Activated T-helper 1 cell treated with anti-CD3 and anti-CD28 coated beads, Interleukin-12 subunit alpha, Interleukin-12 subunit beta, Interleukin-2, Interleukin-4 antibody, amounts not matched to agents 30 ng/mL and 10 ng/mL and 1 ng/mL, durations not matched to agents 14 hours and 24 hours and 36 hours (primary cell): ENCODE data around the gene MTARC2. TPM values are rescaled to one million over a fixed set of nuclear protein-coding genes. Genes with fewer than 3 reads are reported as not detected.

Source experiments
- DNase-seq: peaks from one replicate; pipeline ENCODE4 v3.0.0; 2021; ENCODE audit warnings: low spot score
- H3K27ac Mint-ChIP-seq: one replicate; pipeline ENCODE4 v1.8.0; 2021; ENCODE audit warnings: mild to moderate bottlenecking, mixed read lengths
- H3K27me3 Mint-ChIP-seq: one replicate; pipeline ENCODE4 v1.8.0; 2022; ENCODE audit warnings: mild to moderate bottlenecking, moderate library complexity, mixed read lengths; ENCODE audit not compliant: insufficient read depth
- H3K36me3 Mint-ChIP-seq: one replicate; pipeline ENCODE4 v1.8.0; 2021; ENCODE audit warnings: low read depth, mixed read lengths
- H3K4me1 Mint-ChIP-seq: one replicate; pipeline ENCODE4 v1.8.0; 2021; ENCODE audit warnings: low read depth, mixed read lengths
- H3K4me3 Mint-ChIP-seq: one replicate; pipeline ENCODE4 v1.8.0; 2021; ENCODE audit warnings: mild to moderate bottlenecking, moderate library complexity, mixed read lengths
- H3K9me3 Mint-ChIP-seq: one replicate; pipeline ENCODE4 v1.8.0; 2021; ENCODE audit warnings: mixed read lengths
- intact Hi-C: fragments of 100-400 bp; cut with micrococcal nuclease; formaldehyde crosslinking; loops from one replicate; pipeline ENCODE4 v1.15.1; 2024
- total RNA-seq: library from RNA; stranded (reverse); gene quantifications from 2 replicates; pipeline ENCODE4 v1.2.3, GENCODE V29; 2022

MTARC2 gene
- total RNA-seq, 1 donor from 2014 or later: not detected

DNA sequence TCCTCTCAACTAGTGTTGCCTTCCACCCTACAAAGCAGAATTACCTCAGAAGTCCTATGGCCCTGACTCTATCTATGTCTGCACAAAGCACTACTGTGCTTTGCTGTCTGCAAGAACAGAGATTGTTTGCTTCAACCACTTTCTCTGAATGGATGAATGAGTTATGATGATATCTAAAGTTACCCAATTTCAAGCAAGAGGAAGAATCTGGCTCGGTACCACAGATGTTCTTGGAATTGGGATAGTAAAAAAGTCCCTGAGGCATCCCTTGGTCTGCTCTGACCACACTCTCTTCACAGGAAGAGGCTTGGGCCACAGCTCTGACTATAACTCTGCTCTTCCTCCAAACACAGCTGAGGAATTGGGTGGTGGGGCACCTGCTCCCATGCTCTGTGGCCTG lies 69.8 kb downstream of the MTARC2 start:
- Mint-ChIP-seq H3K9me3 (no peaks in the 10 kb centered on the region), H3K4me3 (no peak overlapping the region), H3K36me3 (no peaks in the 10 kb centered on the region), H3K27me3 (peaks cover 3% of the 10 kb centered on the region), H3K27ac (no peak overlapping the region), H3K4me1 (no peaks in the 10 kb centered on the region)
- no peak for DNase-seq
- intact Hi-C loops: no loop called here

DNA sequence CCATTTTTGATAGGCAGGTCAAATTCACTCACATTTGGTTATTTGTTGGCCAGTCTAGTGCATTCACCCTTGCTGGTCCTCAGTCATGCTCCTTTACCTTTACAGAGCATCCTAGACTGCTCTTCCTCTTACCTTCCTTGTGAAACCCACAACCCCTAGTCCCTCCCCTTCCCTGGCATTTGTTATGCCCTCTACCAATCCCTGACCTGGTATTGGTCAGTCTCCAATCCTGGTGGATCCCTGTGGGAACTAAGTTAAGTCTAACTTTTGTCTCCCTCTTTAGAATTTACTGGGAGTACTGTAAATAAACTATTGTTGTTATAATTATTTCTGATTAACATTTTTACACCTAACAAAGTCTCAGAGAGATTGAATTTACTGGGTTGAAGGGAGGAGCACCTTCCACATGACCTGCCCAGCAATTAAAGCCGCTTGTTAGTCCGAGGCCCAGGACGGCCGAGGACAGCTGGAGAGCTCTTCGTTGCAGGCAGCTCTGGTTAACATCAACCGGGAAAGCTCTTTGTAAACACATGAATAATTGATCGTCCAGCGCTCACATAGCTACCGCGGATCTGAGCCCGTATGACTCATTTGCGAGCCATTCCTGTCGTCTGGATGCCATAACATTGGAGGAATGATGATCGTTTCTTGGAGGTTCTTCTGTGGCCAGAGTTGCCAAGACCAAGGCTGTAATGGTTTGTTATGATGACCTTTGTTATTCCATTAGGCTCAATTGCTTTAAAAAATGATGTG lies 70.5 kb downstream of the MTARC2 start:
- H3K27me3 Mint-ChIP-seq: peaks cover 3% of the 10 kb centered on the region
- H3K36me3 Mint-ChIP-seq: no peaks in the 10 kb centered on the region
- H3K9me3 Mint-ChIP-seq: no peaks in the 10 kb centered on the region
- no peak overlapping the region for H3K27ac Mint-ChIP-seq
- no peak overlapping the region for H3K4me3 Mint-ChIP-seq
- no peak for DNase-seq
- intact Hi-C loops: no loop called here
- no peaks in the 10 kb centered on the region for H3K4me1 Mint-ChIP-seq

DNA sequence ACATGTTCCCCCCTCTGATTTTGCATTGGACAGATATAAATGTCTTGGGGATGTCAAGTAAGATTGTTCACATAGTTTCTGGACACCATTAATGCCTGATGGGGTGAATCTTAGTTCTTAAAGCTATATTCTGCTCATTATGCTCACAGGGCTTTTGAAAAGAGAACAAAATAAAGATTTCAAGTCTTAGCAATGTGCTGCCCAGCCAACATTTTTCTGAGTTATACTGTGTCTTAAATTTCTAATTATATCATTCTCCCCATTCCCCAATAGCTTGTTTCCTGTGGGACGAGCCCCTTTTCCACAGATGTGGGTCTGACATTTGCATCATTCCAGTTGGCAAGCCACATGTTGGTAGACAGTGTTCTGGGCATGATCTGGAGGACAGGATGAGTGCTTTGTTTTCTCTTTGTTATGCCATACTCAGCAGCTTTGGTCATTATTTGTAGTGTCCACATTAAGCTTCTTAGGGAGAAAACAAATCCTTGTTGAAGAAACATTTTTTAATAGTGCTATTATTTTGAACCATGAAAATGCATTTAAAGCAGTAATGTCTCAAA lies 71.4 kb downstream of the MTARC2 start:
- H3K36me3 Mint-ChIP-seq: no peaks in the 10 kb centered on the region
- no peak for DNase-seq
- no peak overlapping the region for H3K4me3 Mint-ChIP-seq
- H3K9me3 Mint-ChIP-seq: no peaks in the 10 kb centered on the region
- no peak overlapping the region for H3K27ac Mint-ChIP-seq
- intact Hi-C loops: no loop called here
- H3K4me1 Mint-ChIP-seq: no peaks in the 10 kb centered on the region
- H3K27me3 Mint-ChIP-seq: peaks cover 3% of the 10 kb centered on the region

DNA sequence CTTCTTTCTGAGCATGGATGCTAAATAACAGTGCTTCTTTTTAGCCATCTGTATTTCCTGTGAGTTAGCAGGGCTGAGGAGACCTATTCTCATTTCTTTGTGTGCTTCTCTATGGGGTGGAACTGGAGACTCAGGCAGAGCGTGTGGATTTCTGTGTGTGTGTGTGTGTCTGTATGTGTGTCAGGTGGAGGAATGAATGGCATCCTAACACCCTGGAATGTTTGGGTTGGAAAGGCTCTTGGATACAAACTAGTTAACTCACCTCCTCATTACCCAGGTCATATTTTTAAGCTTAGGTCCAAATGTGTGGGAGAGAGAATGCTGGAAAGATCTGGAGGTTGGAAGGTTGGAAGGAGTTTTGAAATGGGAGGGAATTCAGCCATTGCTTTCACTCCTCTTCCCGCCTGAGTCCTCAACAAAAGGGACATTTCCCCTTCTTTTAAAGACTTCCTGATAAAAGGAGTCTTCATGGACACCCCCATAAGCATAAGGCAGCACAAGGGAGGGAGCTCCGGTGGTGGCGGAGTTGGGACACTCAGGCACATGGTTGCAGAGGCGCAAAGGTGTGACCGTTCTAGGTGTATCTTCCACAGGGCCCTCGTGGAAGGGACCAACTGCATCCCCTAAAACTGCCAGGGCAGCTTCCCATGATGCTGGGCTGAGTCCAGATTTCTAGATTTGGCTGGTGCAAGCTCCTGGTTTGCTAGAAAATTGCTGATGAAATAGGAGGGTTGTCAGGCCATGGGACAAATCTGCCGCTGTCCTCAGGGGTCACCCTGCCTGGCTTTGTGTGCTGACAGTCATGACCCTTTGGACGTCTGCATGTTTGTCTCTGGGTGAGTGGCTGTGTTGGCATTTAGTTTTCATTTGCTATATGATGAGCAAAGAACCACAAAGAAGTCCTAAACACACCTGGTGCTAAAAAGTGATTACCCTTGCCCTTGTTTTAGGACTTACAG lies 76.2 kb downstream of the MTARC2 start:
- no peak overlapping the region for H3K4me3 Mint-ChIP-seq
- intact Hi-C loops: no loop called here
- no peaks in the 10 kb centered on the region for H3K36me3 Mint-ChIP-seq
- H3K27ac Mint-ChIP-seq: no peak overlapping the region
- no peaks in the 10 kb centered on the region for H3K4me1 Mint-ChIP-seq
- peaks cover 4% of the 10 kb centered on the region for H3K27me3 Mint-ChIP-seq
- no peak for DNase-seq
- H3K9me3 Mint-ChIP-seq: no peaks in the 10 kb centered on the region

DNA sequence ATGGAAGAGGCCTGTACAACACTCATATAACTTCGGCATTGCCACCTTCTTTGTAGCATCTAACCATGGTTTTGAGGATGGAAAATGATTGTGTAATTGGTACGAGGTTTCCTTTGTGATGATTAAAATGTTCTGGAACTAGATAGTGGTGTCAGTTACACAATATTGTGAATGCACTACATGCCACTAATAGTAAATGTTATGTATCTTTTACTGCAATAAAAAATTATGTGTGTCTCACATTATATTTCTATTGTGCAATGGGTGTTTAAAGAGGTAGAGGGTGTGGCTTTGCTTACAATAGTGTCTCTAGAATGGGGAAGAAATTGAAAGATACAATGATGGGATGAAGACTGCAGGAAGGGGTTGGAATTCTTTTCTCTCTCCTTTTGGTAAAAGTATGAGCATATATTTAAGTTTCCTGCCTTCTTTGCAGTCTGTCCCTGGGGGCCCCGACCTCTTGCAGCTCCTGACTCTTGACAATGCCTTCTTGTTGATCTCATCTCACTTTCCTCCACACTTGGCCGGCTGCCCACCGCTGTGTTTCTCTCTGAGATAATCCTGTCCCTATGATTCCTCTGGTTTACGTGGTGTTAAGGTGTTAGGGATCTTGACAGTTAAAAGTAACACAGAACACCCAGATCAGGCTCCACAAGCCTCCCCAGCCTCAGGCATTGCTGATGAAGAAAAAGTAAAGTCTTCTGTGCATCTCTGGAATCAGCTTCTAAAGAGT lies 77.9 kb downstream of the MTARC2 start:
- H3K27me3 Mint-ChIP-seq: peaks cover 2% of the 10 kb centered on the region

GRCh38 chr1:220826729-220827128 lies 78.6 kb downstream of the MTARC2 start:
- Mint-ChIP-seq H3K36me3 (no peaks in the 10 kb centered on the region), H3K27me3 (peaks cover 2% of the 10 kb centered on the region), H3K4me3 (no peak overlapping the region), H3K9me3 (no peaks in the 10 kb centered on the region), H3K27ac (no peak overlapping the region), H3K4me1 (no peaks in the 10 kb centered on the region)
- DNase-seq: no peak
- intact Hi-C loops: no loop called here

More for the DNA sequence above, 77.9 kb downstream of the MTARC2 start:
- Mint-ChIP-seq H3K36me3 (no peaks in the 10 kb centered on the region), H3K27ac (no peak overlapping the region), H3K4me3 (no peak overlapping the region), H3K4me1 (no peaks in the 10 kb centered on the region), H3K9me3 (no peaks in the 10 kb centered on the region)
- no peak for DNase-seq
- intact Hi-C loops: no loop called here

DNA sequence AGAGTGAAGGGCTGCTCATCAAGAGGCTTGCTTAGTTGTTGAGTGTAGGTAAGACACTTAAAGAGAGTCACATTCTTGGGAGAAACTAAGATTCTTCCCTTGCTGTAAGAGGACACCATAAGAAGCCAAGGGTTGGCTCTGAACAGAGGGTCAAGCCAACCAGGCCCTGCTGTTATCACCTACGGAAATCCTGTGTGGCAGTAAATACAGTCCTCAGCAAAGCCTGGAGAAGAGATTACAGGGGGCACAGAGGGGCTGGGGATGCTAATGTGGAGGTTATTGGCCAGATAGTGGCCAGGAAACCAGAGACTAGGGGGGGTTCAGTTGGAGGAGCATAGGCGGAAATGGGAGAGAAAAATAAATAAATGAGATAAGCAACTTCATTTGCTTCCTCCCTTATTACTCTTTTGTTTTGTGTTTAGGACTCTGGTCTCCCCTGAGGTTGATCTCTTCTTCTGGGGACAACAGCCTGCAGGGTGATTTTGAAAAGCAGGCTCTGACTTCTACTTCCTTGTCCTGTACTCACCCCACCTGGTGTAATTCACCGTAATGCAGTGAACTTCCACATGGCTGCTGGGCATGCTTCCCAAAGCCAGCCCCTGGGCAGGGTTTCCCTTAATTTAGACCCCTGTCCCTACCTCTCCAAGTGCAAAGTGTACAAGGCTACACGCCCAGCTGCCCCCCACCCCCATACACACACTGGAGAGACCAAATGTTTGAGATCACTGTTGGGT lies 79.5 kb downstream of the MTARC2 start:
- Mint-ChIP-seq H3K9me3 (no peaks in the 10 kb centered on the region), H3K4me1 (no peaks in the 10 kb centered on the region), H3K36me3 (no peaks in the 10 kb centered on the region), H3K27ac (no peak overlapping the region), H3K27me3 (peaks cover 2% of the 10 kb centered on the region), H3K4me3 (no peak overlapping the region)
- intact Hi-C loops: no loop called here
- DNase-seq: no peak

- Mint-ChIP-seq H3K4me3 (no peak overlapping the region), H3K27me3 (peaks cover 2% of the 10 kb centered on the region), H3K4me1 (no peaks in the 10 kb centered on the region), H3K27ac (no peak overlapping the region), H3K9me3 (no peaks in the 10 kb centered on the region), H3K36me3 (no peaks in the 10 kb centered on the region)
- intact Hi-C loops: no loop called here
- no peak for DNase-seq
Observed at GRCh38 chr1:220828179-220828490, 80.0 kb downstream of the MTARC2 start.

GRCh38 chr1:220828950-220829586 lies 80.9 kb downstream of the MTARC2 start:
- H3K9me3 Mint-ChIP-seq: no peaks in the 10 kb centered on the region
- H3K36me3 Mint-ChIP-seq: no peaks in the 10 kb centered on the region
- H3K4me1 Mint-ChIP-seq: no peaks in the 10 kb centered on the region

GRCh38 chr1:220833436-220833835 lies 85.3 kb downstream of the MTARC2 start:
- no peak overlapping the region for H3K4me3 Mint-ChIP-seq
- intact Hi-C loops: no loop called here
- H3K27me3 Mint-ChIP-seq: peaks cover 2% of the 10 kb centered on the region
- no peaks in the 10 kb centered on the region for H3K4me1 Mint-ChIP-seq
- H3K9me3 Mint-ChIP-seq: no peaks in the 10 kb centered on the region
- DNase-seq: no peak
- H3K36me3 Mint-ChIP-seq: no peaks in the 10 kb centered on the region
- H3K27ac Mint-ChIP-seq: no peak overlapping the region

More at GRCh38 chr1:220828950-220829586, 80.9 kb downstream of the MTARC2 start:
- intact Hi-C loops: no loop called here
- no peak overlapping the region for H3K4me3 Mint-ChIP-seq
- DNase-seq: no peak
- H3K27me3 Mint-ChIP-seq: peaks cover 2% of the 10 kb centered on the region
- no peak overlapping the region for H3K27ac Mint-ChIP-seq
